C4-2B (cell line): ENCODE results near the gene CR1L.

Experiments
- CTCF ChIP-seq: fragments of 450-650 bp; conservative IDR thresholded peaks from 2 replicates; pipeline ENCODE4 v1.5.1; 2017; ENCODE audit warnings: mild to moderate bottlenecking
- ZFX ChIP-seq: fragments of 450-650 bp; IDR thresholded peaks from 2 replicates; pipeline ENCODE4 v1.6.1; 2017

- no peak for TF ChIP-seq CTCF
- no peak for TF ChIP-seq ZFX
Measured at GRCh38 chr1:207744000-207744534, 99.1 kb downstream of the CR1L start.
